Nephron (organoid): ENCODE measurements around the gene ERP27.
A peak's percentile ranks its signal among the peaks of the same experiment; 100 is the strongest.

Experiments
- H3K27ac Mint-ChIP-seq, 3 experiments: 2 replicates each; pipeline ENCODE4 v1.8.0; 2020; ENCODE audit warnings: mixed read lengths in 3 of 3, mild to moderate bottlenecking in 2 of 3, moderate library complexity in 1 of 3
- H3K27me3 Mint-ChIP-seq: 2 replicates; pipeline ENCODE4 v1.8.0; 2021; ENCODE audit warnings: low read depth, mild to moderate bottlenecking, moderate library complexity, mixed read lengths
- H3K36me3 Mint-ChIP-seq: 2 replicates; pipeline ENCODE4 v1.8.0; 2020; ENCODE audit warnings: low read depth, mixed read lengths
- H3K4me1 Mint-ChIP-seq: 2 replicates; pipeline ENCODE4 v1.8.0; 2020; ENCODE audit warnings: mixed read lengths
- H3K4me3 Mint-ChIP-seq, 3 experiments: 2 replicates each; pipeline ENCODE4 v1.8.0; 2020; ENCODE audit warnings: mild to moderate bottlenecking in 3 of 3, mixed read lengths in 3 of 3, moderate library complexity in 2 of 3
- H3K9me3 Mint-ChIP-seq: 2 replicates; pipeline ENCODE4 v1.8.0; 2020; ENCODE audit warnings: mixed read lengths
- CTCF ChIP-seq, 3 experiments: fragments of 200-600 bp; sonication (generic); IDR thresholded peaks; one replicate each; pipeline ENCODE4 v1.5.0; 2021; ENCODE audit warnings: antibody characterized with exemption in 3 of 3; ENCODE audit not compliant: unreplicated experiment in 3 of 3

ERP27 gene

GRCh38 chr12:14900521-14901227 is 37.7 kb downstream of the ERP27 start:
- no peak for TF ChIP-seq CTCF (IDR thresholded peaks at IDR 0.05; ENCODE audit: unreplicated experiment in 3 of 3)
- Mint-ChIP-seq H3K36me3 (no peaks in the 10 kb centered on the region), H3K4me1 (peaks cover 49% of the 10 kb centered on the region), H3K27me3 (no peaks in the 10 kb centered on the region), H3K27ac (peak overlapping the region in 2 of 3 experiments; percentile 8 to 23), H3K9me3 (no peaks in the 10 kb centered on the region), H3K4me3 (no peak overlapping the region)

GRCh38 chr12:14896521-14897169 is 41.7 kb downstream of the ERP27 start:
- Mint-ChIP-seq H3K4me1 (peaks cover 61% of the 10 kb centered on the region), H3K9me3 (no peaks in the 10 kb centered on the region), H3K27ac (peak overlapping the region; percentile 77 to 99 (median 95)), H3K36me3 (no peaks in the 10 kb centered on the region), H3K27me3 (no peaks in the 10 kb centered on the region), H3K4me3 (peak overlapping the region in 2 of 3 experiments; percentile 11 to 44)
- TF ChIP-seq CTCF (IDR thresholded peaks at IDR 0.05; ENCODE audit: unreplicated experiment in 3 of 3) = no peak

- H3K27ac Mint-ChIP-seq = peak overlapping the region; percentile 99
- no peaks in the 10 kb centered on the region for H3K36me3 Mint-ChIP-seq
- peaks cover 72% of the 10 kb centered on the region for H3K4me1 Mint-ChIP-seq
- no peak for TF ChIP-seq CTCF (IDR thresholded peaks at IDR 0.05; ENCODE audit: unreplicated experiment in 3 of 3)
- H3K27me3 Mint-ChIP-seq = no peaks in the 10 kb centered on the region
- H3K4me3 Mint-ChIP-seq = peak overlapping the region in 2 of 3 experiments; percentile 8 to 57
- H3K9me3 Mint-ChIP-seq = no peaks in the 10 kb centered on the region
These were observed 44.7 kb downstream of the ERP27 start for GRCh38 chr12:14893506-14894250.

GRCh38 chr12:14892726-14893505 is 45.4 kb downstream of the ERP27 start:
- H3K27me3 Mint-ChIP-seq = no peaks in the 10 kb centered on the region
- H3K4me3 Mint-ChIP-seq = peak overlapping the region in 1 of 3 experiments; percentile 54
- peak in 1 of 3 experiments; percentile 17 for TF ChIP-seq CTCF (IDR thresholded peaks at IDR 0.05; ENCODE audit: unreplicated experiment in 3 of 3)
- H3K4me1 Mint-ChIP-seq = peaks cover 77% of the 10 kb centered on the region
- peak overlapping the region; percentile 99 for H3K27ac Mint-ChIP-seq
- H3K9me3 Mint-ChIP-seq = no peaks in the 10 kb centered on the region
- no peaks in the 10 kb centered on the region for H3K36me3 Mint-ChIP-seq

GRCh38 chr12:14890701-14891100 is 47.6 kb downstream of the ERP27 start:
- H3K4me3 Mint-ChIP-seq = no peak overlapping the region
- H3K4me1 Mint-ChIP-seq = peaks cover 79% of the 10 kb centered on the region
- H3K27ac Mint-ChIP-seq = peak overlapping the region in 2 of 3 experiments; percentile 48 to 57
- no peaks in the 10 kb centered on the region for H3K9me3 Mint-ChIP-seq
- no peak for TF ChIP-seq CTCF (IDR thresholded peaks at IDR 0.05; ENCODE audit: unreplicated experiment in 3 of 3)
- H3K36me3 Mint-ChIP-seq = no peaks in the 10 kb centered on the region
- H3K27me3 Mint-ChIP-seq = no peaks in the 10 kb centered on the region
